ENCODE results near the gene IL23A.

IL23A gene

GRCh38 chr12:56350662-56351061 is 12.0 kb downstream of the IL23A start:
- no peak overlapping the region for H3K4me2 ChIP-seq
- no peak overlapping the region for H2AFZ ChIP-seq (ENCODE audit: low read depth)
- H3K27me3 ChIP-seq (ENCODE audit: insufficient read depth, low read depth) = no peaks in the 10 kb centered on the region
- H3K79me2 ChIP-seq (ENCODE audit: insufficient read depth, low read depth) = no peaks in the 10 kb centered on the region
- no peak overlapping the region for H3K9ac ChIP-seq
- TF ChIP-seq CTCF (conservative IDR thresholded peaks at IDR 0.05; ENCODE audit: low read depth, low read length) = no peak
- H4K20me1 ChIP-seq (ENCODE audit: insufficient read depth) = no peaks in the 10 kb centered on the region
- no peak overlapping the region for H3K27ac ChIP-seq
- H3K36me3 ChIP-seq (ENCODE audit: insufficient read depth) = peaks cover 22% of the 10 kb centered on the region; the same call in 1 of the 2 replicates
- no peak overlapping the region for H3K4me3 ChIP-seq (IDR thresholded peaks at IDR 0.05; ENCODE audit: insufficient read depth, low read depth, low read length)
- no peaks in the 10 kb centered on the region for H3K4me1 ChIP-seq (ENCODE audit: low read depth, poor library complexity, severe bottlenecking)

GRCh38 chr12:56351325-56351724 is 12.6 kb downstream of the IL23A start:
- no peak overlapping the region for H2AFZ ChIP-seq (ENCODE audit: low read depth)
- TF ChIP-seq CTCF (conservative IDR thresholded peaks at IDR 0.05; ENCODE audit: low read depth, low read length) = no peak
- no peaks in the 10 kb centered on the region for H3K79me2 ChIP-seq (ENCODE audit: insufficient read depth, low read depth)
- no peak overlapping the region for H3K9ac ChIP-seq
- H3K4me1 ChIP-seq (ENCODE audit: low read depth, poor library complexity, severe bottlenecking) = peaks cover under 1% of the 10 kb centered on the region
- H3K27ac ChIP-seq = no peak overlapping the region
- no peak overlapping the region for H3K4me3 ChIP-seq (IDR thresholded peaks at IDR 0.05; ENCODE audit: insufficient read depth, low read depth, low read length)
- H3K36me3 ChIP-seq (ENCODE audit: insufficient read depth) = peaks cover 22% of the 10 kb centered on the region; the same call in 1 of the 2 replicates
- H4K20me1 ChIP-seq (ENCODE audit: insufficient read depth) = no peaks in the 10 kb centered on the region
- H3K27me3 ChIP-seq (ENCODE audit: insufficient read depth, low read depth) = no peaks in the 10 kb centered on the region
- H3K4me2 ChIP-seq = no peak overlapping the region

- Histone ChIP-seq H3K36me3 (ENCODE audit: insufficient read depth) (no peaks in the 10 kb centered on the region; the same call in 1 of the 2 replicates), H3K27ac (peak overlapping the region; percentile 64), H4K20me1 (ENCODE audit: insufficient read depth) (no peaks in the 10 kb centered on the region), H3K9ac (peak overlapping the region; percentile 17; the same call in 1 of the 2 replicates), H3K79me2 (ENCODE audit: insufficient read depth, low read depth) (peaks cover 18% of the 10 kb centered on the region), H3K27me3 (ENCODE audit: insufficient read depth, low read depth) (no peaks in the 10 kb centered on the region), H3K4me1 (ENCODE audit: low read depth, poor library complexity, severe bottlenecking) (peaks cover 36% of the 10 kb centered on the region), H2AFZ (ENCODE audit: low read depth) (peak overlapping the region; percentile 3; the same call in 1 of the 2 replicates), H3K4me2 (peak overlapping the region; percentile 61), H3K4me3 (IDR thresholded peaks at IDR 0.05; ENCODE audit: insufficient read depth, low read depth, low read length) (no peak overlapping the region)
- peak; percentile 11; the same call in 1 of the 2 replicates for TF ChIP-seq CTCF (conservative IDR thresholded peaks at IDR 0.05; ENCODE audit: low read depth, low read length)
Measured at GRCh38 chr12:56358836-56359532, 20.3 kb downstream of the IL23A start.

GRCh38 chr12:56359851-56360767 is 21.4 kb downstream of the IL23A start, which contains the start of gene STAT2:
Gene STAT2, minus strand, starts transcription at chr12:56360107. Its CDS starts 3,536 bp downstream, at chr12:56356571.
- peak within 1 kb of the TSS; percentile 64 for H3K27ac ChIP-seq
- no peaks in the 10 kb centered on the region for H4K20me1 ChIP-seq (ENCODE audit: insufficient read depth)
- peaks cover 18% of the 10 kb centered on the region for H3K79me2 ChIP-seq (ENCODE audit: insufficient read depth, low read depth)
- no peaks in the 10 kb centered on the region for H3K27me3 ChIP-seq (ENCODE audit: insufficient read depth, low read depth)
- no peak for TF ChIP-seq CTCF (conservative IDR thresholded peaks at IDR 0.05; ENCODE audit: low read depth, low read length)
- peak within 1 kb of the TSS; percentile 66 for H3K4me2 ChIP-seq
- H2AFZ ChIP-seq (ENCODE audit: low read depth) = peak within 1 kb of the TSS; percentile 48
- H3K36me3 ChIP-seq (ENCODE audit: insufficient read depth) = no peaks in the 10 kb centered on the region; the same call in 1 of the 2 replicates
- H3K4me1 ChIP-seq (ENCODE audit: low read depth, poor library complexity, severe bottlenecking) = peaks cover 36% of the 10 kb centered on the region
- H3K4me3 ChIP-seq (IDR thresholded peaks at IDR 0.05; ENCODE audit: insufficient read depth, low read depth, low read length) = peak within 1 kb of the TSS; percentile 71
- peak within 1 kb of the TSS; percentile 17; the same call in 1 of the 2 replicates for H3K9ac ChIP-seq
